GM18507 (cell line): Measurements from ENCODE around the gene LARGE1.
A peak's percentile ranks its signal among the peaks of the same experiment; 100 is the strongest.

Experiments used
- DNase-seq: peaks from one replicate; pipeline ENCODE4 v3.0.0; 2011; ENCODE audit warnings: low read depth; ENCODE audit not compliant: insufficient read length; ENCODE audit errors: extremely low spot score
- FAIRE-seq: peaks from 2 replicates; lab custom pipeline; 2011; peaks lifted over from hg19 to GRCh38; lab: Jason Lieb, UNC

LARGE1 gene

DNA sequence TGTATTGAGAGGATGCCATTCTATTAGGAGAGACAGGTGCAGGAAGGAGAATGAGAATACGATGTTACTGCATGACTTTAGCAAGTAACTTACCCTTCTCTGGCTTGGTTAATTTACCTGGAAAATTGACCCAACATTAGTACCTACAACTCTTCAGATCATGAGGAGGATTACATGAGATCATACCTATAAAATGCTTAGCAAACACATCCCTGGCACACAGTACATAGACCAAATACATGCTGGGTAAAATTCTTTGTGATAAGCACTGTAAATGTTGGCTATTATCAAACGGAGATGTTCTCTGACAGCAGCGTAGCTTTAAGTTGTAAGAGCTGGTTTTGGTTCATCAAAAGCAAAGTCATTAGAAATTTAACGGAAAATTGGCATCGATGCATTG, 28.8 kb downstream of the LARGE1 start:
- DNase-seq (no peak), FAIRE-seq (no peak)

DNA sequence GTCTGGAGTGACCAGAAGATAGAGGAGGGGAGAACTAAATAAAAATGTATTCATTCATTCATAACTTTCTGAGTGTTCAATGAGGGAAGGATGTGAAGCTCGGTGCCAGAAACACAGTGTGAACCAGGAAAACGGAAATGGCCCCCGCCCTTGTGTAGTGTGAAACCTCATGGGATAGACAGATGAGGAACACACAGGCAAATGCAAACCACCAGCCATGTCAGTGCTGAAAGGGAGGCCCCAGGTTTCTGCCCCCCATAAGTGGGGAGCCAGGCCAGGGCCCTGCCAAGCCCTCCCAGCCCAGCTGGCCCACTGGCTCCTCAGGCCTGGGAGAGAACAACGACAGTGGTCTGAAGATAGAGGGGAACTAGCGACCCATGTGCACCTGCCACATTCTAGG, 30.5 kb downstream of the LARGE1 start:
- DNase-seq: no peak
- peak; percentile 86 for FAIRE-seq

DNA sequence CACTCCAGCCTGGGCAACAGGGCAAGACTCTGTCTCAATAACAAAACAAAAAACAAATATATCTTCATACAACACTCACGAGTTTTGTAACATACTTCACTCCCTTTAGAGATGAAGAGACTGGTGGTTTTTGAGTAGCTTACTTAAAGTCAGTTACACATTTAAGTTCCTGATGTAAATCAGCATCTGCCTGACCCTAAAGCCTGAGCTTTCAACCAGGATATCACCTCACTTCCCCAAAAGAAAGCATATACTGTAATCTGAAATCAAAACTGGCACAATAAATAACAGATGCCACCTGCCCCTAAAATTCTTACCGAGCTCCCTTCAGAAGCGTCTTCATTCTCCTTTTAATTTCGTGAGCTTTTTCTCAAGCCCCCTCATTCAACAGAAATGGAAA, 31.5 kb downstream of the LARGE1 start:
- FAIRE-seq (no peak), DNase-seq (no peak)

DNA sequence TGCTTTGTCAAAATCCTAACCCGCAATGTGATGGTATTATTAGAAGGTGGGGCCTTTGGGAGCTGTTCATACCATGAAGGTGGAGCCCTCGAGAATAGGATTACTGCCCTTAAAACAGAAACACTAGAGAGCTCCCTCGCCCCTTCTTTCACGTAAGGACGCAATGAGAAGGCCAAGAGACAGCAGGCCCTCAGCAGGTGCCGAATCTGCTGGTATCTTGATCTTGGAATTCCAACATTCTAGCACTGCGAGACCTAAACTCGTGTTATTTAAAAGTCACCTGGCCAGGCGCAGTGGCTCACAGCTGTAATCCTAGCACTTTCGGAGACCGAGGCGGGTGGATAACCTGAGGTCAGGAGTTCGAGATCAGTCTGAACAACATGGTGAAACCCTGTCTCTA, 33.1 kb downstream of the LARGE1 start:
- no peak for FAIRE-seq
- DNase-seq: no peak

GRCh38 chr22:33886696-33887095, 33.6 kb downstream of the LARGE1 start:
- no peak for DNase-seq
- no peak for FAIRE-seq

DNA sequence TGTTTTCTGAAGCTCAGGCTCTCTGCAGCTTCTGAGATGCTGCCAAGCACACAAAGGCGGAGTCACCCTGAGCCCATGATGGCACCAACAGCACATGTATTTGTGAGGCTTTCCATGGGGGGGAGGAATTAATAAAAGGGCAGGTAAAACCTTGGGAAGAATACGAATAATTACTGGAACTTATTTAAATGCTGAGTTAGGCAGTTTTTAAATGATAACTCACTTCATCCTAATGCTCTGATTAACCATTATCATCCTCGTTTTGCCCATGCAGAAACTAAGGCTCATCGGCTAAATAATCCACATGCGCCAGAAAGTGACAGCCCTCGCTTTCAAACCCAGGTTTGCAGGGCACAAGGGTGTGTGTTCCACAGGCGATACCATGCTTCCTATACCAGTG, 35.4 kb downstream of the LARGE1 start:
- DNase-seq (no peak), FAIRE-seq (no peak)

DNA sequence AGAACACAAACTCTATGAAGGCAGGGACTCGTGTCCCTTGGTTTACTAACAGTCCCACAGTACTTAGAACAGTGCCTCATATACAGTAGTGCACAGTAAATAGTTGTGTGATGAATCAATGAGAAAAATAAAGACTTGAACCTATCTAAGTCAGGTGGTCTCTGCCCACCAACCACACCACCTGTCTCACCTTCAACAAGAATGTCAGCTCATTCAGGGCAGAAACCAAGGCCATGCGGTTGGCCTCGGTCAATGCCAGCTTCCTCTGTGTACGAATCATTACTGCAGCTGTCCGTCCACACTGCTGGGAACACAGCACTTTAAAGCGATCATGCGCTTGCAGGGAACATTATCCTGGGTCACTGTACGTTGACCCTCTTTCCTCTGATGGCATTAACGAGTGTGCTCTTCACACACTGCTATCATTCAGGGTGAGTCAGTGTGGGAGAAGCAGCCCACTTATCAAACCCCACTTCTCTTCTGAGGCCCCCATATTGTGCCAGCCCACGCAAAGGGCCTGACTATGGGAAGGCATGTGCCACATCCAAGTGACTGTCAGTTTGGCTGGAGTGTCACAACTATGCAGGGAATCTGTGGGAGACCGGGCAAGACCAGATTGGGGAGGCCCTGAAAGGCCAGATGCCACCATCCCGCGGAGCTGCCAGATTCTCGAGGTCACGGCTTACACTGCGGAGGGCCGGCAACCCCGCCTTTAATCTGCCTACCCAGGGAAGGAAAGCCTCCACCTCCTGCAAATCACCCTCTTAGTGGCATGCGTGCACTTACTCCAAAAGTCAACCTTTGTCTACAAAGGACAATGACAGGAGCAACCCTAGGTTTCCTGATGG, 36.1 kb downstream of the LARGE1 start:
- FAIRE-seq: no peak
- DNase-seq: no peak

DNA sequence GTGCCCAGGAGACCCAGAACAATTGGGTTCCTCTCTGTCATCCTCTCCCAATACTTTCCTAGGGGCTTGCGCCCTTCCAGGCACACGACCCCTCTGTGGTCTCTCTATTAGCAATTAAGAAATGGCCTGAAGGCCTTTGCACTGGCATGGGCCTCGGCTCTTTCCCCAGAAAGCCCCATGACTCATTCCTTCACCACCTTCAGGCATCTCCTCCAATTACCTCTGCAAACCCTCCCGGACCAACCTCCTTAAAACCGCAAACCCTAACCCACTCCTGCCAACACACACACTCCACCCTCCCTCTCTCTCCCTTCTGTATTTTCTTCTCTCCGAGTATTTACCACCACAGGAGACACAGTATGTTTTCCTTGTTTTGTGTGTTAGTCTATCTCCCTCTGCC, 36.7 kb downstream of the LARGE1 start:
- no peak for DNase-seq
- peak; percentile 71 for FAIRE-seq

- FAIRE-seq (no peak), DNase-seq (no peak)
Observed at GRCh38 chr22:33882991-33883390, 37.3 kb downstream of the LARGE1 start.

DNA sequence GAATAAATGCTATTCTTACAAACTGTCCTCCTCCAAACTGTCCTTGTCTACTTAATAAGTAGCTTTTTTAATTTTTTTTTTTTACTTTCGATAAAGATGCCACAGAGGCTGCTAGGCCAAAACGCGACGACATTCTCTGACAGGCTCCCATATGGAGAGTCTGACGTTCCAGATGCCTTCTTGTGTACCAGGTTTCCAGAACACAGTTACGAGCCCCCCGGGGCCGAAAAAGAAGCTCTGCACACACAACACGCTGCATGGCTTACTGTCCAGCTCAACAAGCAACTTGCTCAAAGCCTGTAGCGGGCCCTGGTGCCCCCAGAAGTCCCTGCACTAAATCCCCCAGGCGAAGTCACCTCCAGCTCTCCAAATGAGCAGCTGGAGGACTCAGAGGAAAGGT, 39.3 kb downstream of the LARGE1 start:
- FAIRE-seq (no peak), DNase-seq (no peak)

DNA sequence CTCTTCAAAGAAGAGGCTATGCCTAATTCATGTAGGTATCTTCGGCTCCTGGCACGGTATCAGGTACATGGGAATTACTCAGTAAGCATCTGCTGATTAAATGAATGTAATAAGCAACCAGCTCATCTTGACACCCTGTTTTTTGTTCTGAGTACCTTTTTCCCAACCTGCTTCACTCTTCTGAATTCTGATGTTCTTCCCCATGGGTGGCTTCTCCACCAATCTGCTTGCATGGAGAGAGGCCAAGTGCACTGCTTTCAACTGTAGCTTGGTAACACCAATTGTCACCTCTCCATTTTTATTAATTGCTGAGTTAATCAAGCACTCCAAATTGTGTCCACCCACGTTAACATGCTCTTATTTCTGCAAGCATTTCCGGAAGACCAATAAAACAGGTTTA, 40.5 kb downstream of the LARGE1 start:
- DNase-seq (no peak), FAIRE-seq (no peak)

GRCh38 chr22:33875316-33875715, 45.0 kb downstream of the LARGE1 start:
- DNase-seq (no peak), FAIRE-seq (no peak)

GRCh38 chr22:33874206-33874605, 46.1 kb downstream of the LARGE1 start:
- FAIRE-seq (no peak), DNase-seq (no peak)

DNA sequence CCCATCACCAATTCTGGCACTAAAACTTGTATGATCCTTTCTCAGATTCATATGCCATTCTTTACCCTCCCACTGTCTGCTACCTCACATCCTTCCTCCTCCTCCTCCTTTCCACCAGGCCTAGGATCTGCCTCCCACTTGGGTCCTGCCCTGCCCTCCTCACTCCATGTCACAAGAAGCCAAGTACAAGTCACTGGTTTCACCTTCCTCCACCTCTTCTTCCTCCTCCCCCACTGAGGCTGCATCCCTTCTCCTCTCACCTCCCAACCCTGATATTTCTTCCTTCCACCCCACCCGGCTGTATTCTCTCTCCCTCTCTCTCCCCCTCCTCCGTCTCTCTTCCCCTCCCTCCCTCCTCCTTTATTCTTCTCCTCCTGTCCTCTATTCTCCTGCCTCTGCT, 46.6 kb downstream of the LARGE1 start:
- no peak for FAIRE-seq
- DNase-seq: no peak

- DNase-seq (no peak), FAIRE-seq (no peak)
Observed at GRCh38 chr22:33873186-33873585, 47.1 kb downstream of the LARGE1 start.

GRCh38 chr22:33871935-33872334, 48.3 kb downstream of the LARGE1 start:
- peak; percentile 60 for FAIRE-seq

DNA sequence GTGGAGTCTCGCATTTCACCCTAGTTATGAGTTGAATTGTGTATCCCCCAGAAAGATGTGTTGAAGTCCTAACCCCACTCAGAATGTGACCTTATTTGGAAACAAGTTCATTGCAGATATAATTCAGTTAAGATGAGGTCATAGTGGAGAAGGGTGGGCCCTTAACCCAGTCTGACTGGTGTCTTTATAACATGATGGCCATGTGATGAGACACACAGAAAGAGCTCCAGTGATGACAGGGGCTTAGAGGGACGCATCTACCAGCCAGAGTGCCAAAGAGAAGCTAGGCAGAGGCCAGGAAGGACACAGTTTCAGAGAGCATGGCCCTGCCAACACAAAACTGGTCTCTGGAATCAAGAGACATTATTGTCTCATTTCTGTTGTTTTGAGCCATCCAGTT, 50.3 kb downstream of the LARGE1 start:
- DNase-seq (no peak), FAIRE-seq (no peak)

More at GRCh38 chr22:33871935-33872334, 48.3 kb downstream of the LARGE1 start:
- no peak for DNase-seq

- no peak for DNase-seq
- no peak for FAIRE-seq
Observed at GRCh38 chr22:33867971-33868370, 52.3 kb downstream of the LARGE1 start.

GRCh38 chr22:33867118-33867866, 53.0 kb downstream of the LARGE1 start:
- FAIRE-seq: no peak
- DNase-seq: no peak

DNA sequence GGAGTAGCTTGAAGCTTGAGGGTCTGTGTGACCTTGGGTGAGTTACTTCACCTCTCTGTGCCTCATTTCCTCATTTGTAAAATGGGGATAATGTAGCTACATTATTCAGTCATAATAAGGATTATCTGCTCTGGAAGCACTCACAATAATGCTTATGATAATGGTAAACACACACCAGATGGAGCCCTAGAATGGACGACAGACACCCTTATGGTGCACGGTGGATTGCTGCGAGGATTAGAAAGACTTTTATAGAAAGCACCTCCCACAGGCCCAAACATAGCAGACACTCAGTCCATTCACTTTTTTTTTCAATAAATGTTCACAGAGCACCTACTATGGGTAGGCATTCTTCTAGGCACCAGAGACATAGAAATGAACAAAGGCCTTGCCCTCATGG, 53.8 kb downstream of the LARGE1 start:
- no peak for FAIRE-seq

GRCh38 chr22:33865996-33866395, 54.3 kb downstream of the LARGE1 start:
- no peak for FAIRE-seq
- DNase-seq: no peak

More for the DNA sequence above, 53.8 kb downstream of the LARGE1 start:
- DNase-seq: no peak
